IMR-90 (cell line): ENCODE measurements around the gene LYZ. TPM values are rescaled to one million over a fixed set of nuclear protein-coding genes. Genes with fewer than 3 reads are reported as not detected.

Experiments used
- ATAC-seq: fragments of 200-7000 bp; cut with Tn5 transposase; 2 replicates; pipeline ENCODE4 v1.9.1; 2020; ENCODE audit warnings: low read depth, mild to moderate bottlenecking, moderate library complexity
- BruUV-seq: library from RNA; stranded (reverse); fragments of 400-500 nt; replicated peaks from 2 replicates; lab custom pipeline; 2021; lab: Mats Ljungman, UMichigan
- CTCF ChIA-PET: fragments of 300-600 bp; formaldehyde crosslinking; extraction: SDS; loops from one replicate; lab custom pipeline; 2021; ENCODE audit warnings: antibody characterized with exemption; lab: Yijun Ruan, JAX
- POLR2A ChIA-PET: fragments of 300-600 bp; sonication (Branson Sonifier 250); formaldehyde crosslinking; loops from one replicate; lab custom pipeline; 2022; ENCODE audit warnings: antibody characterized with exemption; ENCODE audit not compliant: unreplicated experiment; lab: Charles Lee
- DNase-seq: peaks from one replicate; pipeline ENCODE4 v3.0.0; 2013
- H2AFZ ChIP-seq: replicated peaks from 2 replicates; pipeline ENCODE3; 2013; ENCODE audit warnings: low read length, mild to moderate bottlenecking; ENCODE audit not compliant: poor library complexity
- H2AK5ac ChIP-seq: 2 replicates; pipeline ENCODE4 v1.6.1; 2013; ENCODE audit warnings: low read depth, low read length, inconsistent platforms
- H2AK9ac ChIP-seq: replicated peaks from 2 replicates; pipeline ENCODE3; 2013; ENCODE audit warnings: mild to moderate bottlenecking, low read depth, low read length, moderate library complexity; ENCODE audit not compliant: poor library complexity
- H2BK120ac ChIP-seq: 2 replicates; pipeline ENCODE4 v1.6.1; 2013; ENCODE audit warnings: low read depth, low read length, inconsistent platforms
- H2BK15ac ChIP-seq: 3 replicates; pipeline ENCODE4 v1.6.1; 2013; ENCODE audit warnings: low read depth, low read length, inconsistent platforms
- H2BK20ac ChIP-seq: 2 replicates; pipeline ENCODE4 v1.6.1; 2013; ENCODE audit warnings: low read depth, mild to moderate bottlenecking, inconsistent platforms, low read length, moderate library complexity
- H2BK5ac ChIP-seq: 2 replicates; pipeline ENCODE4 v1.6.1; 2013; ENCODE audit warnings: mild to moderate bottlenecking, low read depth, low read length, inconsistent platforms; ENCODE audit not compliant: poor library complexity, severe bottlenecking
- H3K14ac ChIP-seq: replicated peaks from 2 replicates; pipeline ENCODE4 v1.6.1; 2013; ENCODE audit warnings: low read depth, low read length, inconsistent platforms
- H3K18ac ChIP-seq: 2 replicates; pipeline ENCODE4 v1.6.1; 2013; ENCODE audit warnings: low read depth, low read length, control low read depth
- H3K23ac ChIP-seq: 2 replicates; pipeline ENCODE4 v1.6.1; 2013; ENCODE audit warnings: low read depth, low read length, inconsistent platforms
- H3K27ac ChIP-seq: 2 replicates; pipeline ENCODE4 v1.5.1; 2013; ENCODE audit warnings: mild to moderate bottlenecking, control low read depth, low read length; ENCODE audit not compliant: insufficient read depth
- H3K27me3 ChIP-seq: 2 replicates; pipeline ENCODE4 v1.6.1; 2013; ENCODE audit warnings: low read length; ENCODE audit not compliant: control insufficient read depth, insufficient read depth
- H3K36me3 ChIP-seq: 2 replicates; pipeline ENCODE4 v1.6.1; 2013; ENCODE audit warnings: low read length, mixed read lengths; ENCODE audit not compliant: control insufficient read depth, insufficient read depth
- H3K4ac ChIP-seq: 2 replicates; pipeline ENCODE4 v1.6.1; 2013; ENCODE audit warnings: low read depth, low read length, inconsistent platforms
- H3K4me1 ChIP-seq: 2 replicates; pipeline ENCODE4 v1.6.1; 2013; ENCODE audit warnings: low read length, mixed read lengths; ENCODE audit not compliant: control insufficient read depth, insufficient read depth
- H3K4me2 ChIP-seq: 2 replicates; pipeline ENCODE4 v1.6.1; 2013; ENCODE audit warnings: low read depth, mild to moderate bottlenecking, control low read depth, low read length, moderate library complexity
- H3K4me3 ChIP-seq: 2 replicates; pipeline ENCODE4 v1.5.1; 2013; ENCODE audit warnings: low read depth, mild to moderate bottlenecking, control low read depth, low read length, moderate library complexity; ENCODE audit not compliant: insufficient read depth
- H3K56ac ChIP-seq: 2 replicates; pipeline ENCODE4 v1.6.1; 2013; ENCODE audit warnings: low read length, inconsistent platforms; ENCODE audit not compliant: insufficient read depth; ENCODE audit errors: extremely low read depth
- H3K79me1 ChIP-seq, 2 experiments: 2 replicates each; pipeline ENCODE4 v1.6.1; 2013; ENCODE audit warnings: low read length in 2 of 2, inconsistent platforms in 1 of 2, low read depth in 1 of 2
- H3K9ac ChIP-seq: 2 replicates; pipeline ENCODE4 v1.6.1; 2013; ENCODE audit warnings: low read depth, low read length, control low read depth
- H3K9me1 ChIP-seq: 2 replicates; pipeline ENCODE4 v1.6.1; 2013; ENCODE audit warnings: low read length, inconsistent platforms; ENCODE audit not compliant: insufficient read depth
- H3K9me3 ChIP-seq: 2 replicates; pipeline ENCODE4 v1.6.1; 2013; ENCODE audit warnings: low read length; ENCODE audit not compliant: control insufficient read depth, insufficient read depth
- H4K20me1 ChIP-seq: 2 replicates; pipeline ENCODE4 v1.6.1; 2013; ENCODE audit warnings: low read length, inconsistent platforms; ENCODE audit not compliant: insufficient read depth
- H4K5ac ChIP-seq: 2 replicates; pipeline ENCODE4 v1.6.1; 2013; ENCODE audit warnings: mild to moderate bottlenecking, low read depth, low read length, control low read depth
- H4K8ac ChIP-seq, 2 experiments: 2 replicates each; pipeline ENCODE4 v1.6.1; 2013; ENCODE audit warnings: low read depth in 2 of 2, low read length in 2 of 2, control low read depth in 1 of 2, inconsistent platforms in 1 of 2
- H4K91ac ChIP-seq: 2 replicates; pipeline ENCODE4 v1.6.1; 2013; ENCODE audit warnings: low read depth, low read length, inconsistent platforms; ENCODE audit not compliant: insufficient read depth
- BHLHE40 ChIP-seq: fragments of 150-350 bp; IDR thresholded peaks from 2 replicates; pipeline ENCODE4 v1.6.1; 2016; ENCODE audit warnings: mild to moderate bottlenecking, low read depth, low read length
- CEBPB ChIP-seq: IDR thresholded peaks from 2 replicates; pipeline ENCODE4 v1.6.1; 2012; ENCODE audit warnings: low read depth, low read length, improper control_type of control experiment
- CHD1 ChIP-seq: IDR thresholded peaks from 2 replicates; pipeline ENCODE4 v1.6.1; 2012; ENCODE audit warnings: low read depth, low read length, improper control_type of control experiment
- FOS ChIP-seq: fragments of 150-350 bp; IDR thresholded peaks from 2 replicates; pipeline ENCODE4 v1.6.1; 2016; ENCODE audit warnings: low read depth, low read length
- MAZ ChIP-seq: IDR thresholded peaks from 2 replicates; pipeline ENCODE4 v1.6.1; 2012; ENCODE audit warnings: low read depth, mild to moderate bottlenecking, low read length, improper control_type of control experiment, moderate library complexity, borderline replicate concordance
- MXI1 ChIP-seq: IDR thresholded peaks from 2 replicates; pipeline ENCODE4 v1.6.1; 2012; ENCODE audit warnings: low read depth, mild to moderate bottlenecking, low read length, moderate library complexity, borderline replicate concordance
- NFE2L2 ChIP-seq: fragments of 150-350 bp; IDR thresholded peaks from 2 replicates; pipeline ENCODE4 v1.6.1; 2016; ENCODE audit warnings: low read depth, mild to moderate bottlenecking, low read length
- POLR2A ChIP-seq: IDR thresholded peaks from 2 replicates; pipeline ENCODE4 v1.6.1; 2012; ENCODE audit warnings: mild to moderate bottlenecking, low read depth, low read length
- RAD21 ChIP-seq: IDR thresholded peaks from 2 replicates; pipeline ENCODE4 v1.6.1; 2012; ENCODE audit warnings: low read length, improper control_type of control experiment
- RFX5 ChIP-seq: IDR thresholded peaks from 2 replicates; pipeline ENCODE4 v1.8.0; 2012; ENCODE audit warnings: low read depth, mild to moderate bottlenecking, low read length, moderate library complexity
- SMC3 ChIP-seq: fragments of 150-350 bp; IDR thresholded peaks from 2 replicates; pipeline ENCODE4 v1.6.1; 2016; ENCODE audit warnings: low read depth, mild to moderate bottlenecking, antibody characterized with exemption, low read length, moderate library complexity
- USF2 ChIP-seq: fragments of 150-350 bp; IDR thresholded peaks from 2 replicates; pipeline ENCODE4 v1.6.1; 2017; ENCODE audit warnings: mild to moderate bottlenecking, antibody characterized with exemption, low read length, low read depth
- WGBS, 2 experiments: methylation state at CpG; one replicate each; pipeline versions ENCODE4 v1.1.5 to v1.1.7; 2013; ENCODE audit warnings: missing lambda C conversion rate in 2 of 2; ENCODE audit not compliant: insufficient read length in 1 of 2; ENCODE audit errors: extremely low coverage in 2 of 2; 5-methylcytosine and 5-hydroxymethylcytosine counted together
- dilution Hi-C: fragments of 300-500 bp; cut with HindIII; formaldehyde crosslinking; loops from one replicate; pipeline ENCODE4 v1.14.3; 2018; ENCODE audit warnings: low sequenced_read_pairs; ENCODE audit not compliant: unreplicated experiment
- in situ Hi-C: fragments of 300-500 bp; cut with MboI; formaldehyde crosslinking; loops from 3 replicates; pipeline ENCODE4 v1.14.3; 2019; ENCODE audit warnings: low sequenced_read_pairs, inconsistent platforms, mixed read lengths
- intact Hi-C: fragments of 100-400 bp; cut with micrococcal nuclease; formaldehyde crosslinking; loops from 2 replicates; pipeline ENCODE4 v1.10.0; 2022
- polyA plus RNA-seq, 3 experiments: library from polyadenylated mRNA; depleted of rRNA; stranded (reverse); fragments of >200 nt; gene quantifications; 2 replicates each; pipeline ENCODE4 v1.2.3, GENCODE V29; 2012; ENCODE audit warnings: low replicate concordance in 1 of 3
- total RNA-seq: library from RNA; depleted of rRNA; stranded (reverse); fragments of >200 nt; gene quantifications from 2 replicates; pipeline ENCODE4 v1.2.3, GENCODE V29; 2012
- TF ChIP-seq, protein P1 (sequence below): fragments of 150-350 bp; IDR thresholded peaks from 2 replicates; pipeline ENCODE4 v1.6.1; 2016; ENCODE audit warnings: low read depth, mild to moderate bottlenecking, low read length, moderate library complexity, borderline replicate concordance

The LYZ gene
- total and polyA plus RNA-seq, 2 of the 4 experiments (the other 2 are of a cell fraction) = not detected

DNA sequence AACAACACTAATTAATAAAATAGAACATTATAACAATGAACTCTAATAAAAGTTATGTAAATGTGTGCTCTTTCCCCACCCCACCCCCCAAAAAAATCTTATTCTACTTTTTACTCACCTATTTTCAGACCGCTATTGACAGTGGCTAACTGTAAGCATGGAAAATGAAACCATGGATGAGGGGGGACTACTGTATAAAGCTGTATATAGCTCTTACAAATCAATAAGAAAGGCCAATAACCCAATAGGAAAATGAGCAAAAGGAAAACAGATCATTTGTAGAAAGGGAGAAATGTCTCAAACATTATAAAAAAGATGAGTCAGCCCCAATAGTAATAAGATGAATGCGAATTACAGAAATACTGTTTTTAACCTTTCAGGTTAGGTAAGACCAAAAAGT is 38.7 kb downstream of the LYZ start:
- no peak overlapping the region for H3K56ac ChIP-seq
- POLR2A ChIA-PET = no interaction called here
- H3K27ac ChIP-seq = no peak overlapping the region
- no peak overlapping the region for H3K4me3 ChIP-seq
- BruUV-seq = no TSS peak
- H3K9ac ChIP-seq = no peak overlapping the region
- no peak overlapping the region for H2AK9ac ChIP-seq
- CTCF ChIA-PET = interaction anchor here (0.7 kb wide), 1 partner anchor 243 kb away, joined by 3 read pairs; no protein-coding TSS in a partner anchor
- no peaks in the 10 kb centered on the region for H3K27me3 ChIP-seq
- H3K4me1 ChIP-seq = no peaks in the 10 kb centered on the region; the same call in 1 of the 2 replicates
- H4K5ac ChIP-seq = no peak overlapping the region
- peaks cover 4 to 5% of the 10 kb centered on the region in 2 experiments; a peak in 1 of 4 replicates for H3K79me1 ChIP-seq
- H3K14ac ChIP-seq = no peak overlapping the region
- no peak overlapping the region for H2BK20ac ChIP-seq
- in situ Hi-C loops = loop anchor here (5.0 kb wide), 1 partner anchor 185 kb away; no protein-coding TSS in a partner anchor
- no peaks in the 10 kb centered on the region for H3K9me3 ChIP-seq
- no peak overlapping the region for H2AFZ ChIP-seq
- H3K18ac ChIP-seq = no peak overlapping the region
- ATAC-seq = no peak
- no peaks in the 10 kb centered on the region for H4K20me1 ChIP-seq
- TF ChIP-seq CEBPB = no peak
- TF ChIP-seq POLR2A = no peak
- no peak for TF ChIP-seq USF2
- no peak for TF ChIP-seq FOS
- no peak for TF ChIP-seq BHLHE40
- TF ChIP-seq SMC3 = no peak
- TF ChIP-seq CHD1 = no peak
- TF ChIP-seq NFE2L2 = no peak
- no peak for TF ChIP-seq MXI1
- no peak for TF ChIP-seq RFX5
- TF ChIP-seq, protein P1, sequence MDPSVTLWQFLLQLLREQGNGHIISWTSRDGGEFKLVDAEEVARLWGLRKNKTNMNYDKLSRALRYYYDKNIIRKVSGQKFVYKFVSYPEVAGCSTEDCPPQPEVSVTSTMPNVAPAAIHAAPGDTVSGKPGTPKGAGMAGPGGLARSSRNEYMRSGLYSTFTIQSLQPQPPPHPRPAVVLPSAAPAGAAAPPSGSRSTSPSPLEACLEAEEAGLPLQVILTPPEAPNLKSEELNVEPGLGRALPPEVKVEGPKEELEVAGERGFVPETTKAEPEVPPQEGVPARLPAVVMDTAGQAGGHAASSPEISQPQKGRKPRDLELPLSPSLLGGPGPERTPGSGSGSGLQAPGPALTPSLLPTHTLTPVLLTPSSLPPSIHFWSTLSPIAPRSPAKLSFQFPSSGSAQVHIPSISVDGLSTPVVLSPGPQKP = no peak
- TF ChIP-seq RAD21 = no peak
- TF ChIP-seq MAZ = no peak
- H3K23ac ChIP-seq = no peak overlapping the region
- DNase-seq = no peak
- no peak overlapping the region for H2BK15ac ChIP-seq
- no peak overlapping the region for H2AK5ac ChIP-seq
- dilution Hi-C loops = no loop called here
- WGBS, 2 experiments = no CpG with 5 or more reads among the region's 2 CpGs
- no peak overlapping the region for H4K91ac ChIP-seq
- no peak overlapping the region for H4K8ac ChIP-seq
- intact Hi-C loops = loop anchor here (5.0 kb wide), 1 partner anchor 200 kb away; the partner anchor contains the start of gene CCT2
- no peak overlapping the region for H2BK5ac ChIP-seq
- H2BK120ac ChIP-seq = no peak overlapping the region
- 0 out of 2 replicates have a peak, but pooled peaks cover 3% of the 10 kb centered on the region for H3K9me1 ChIP-seq
- no peak overlapping the region for H3K4ac ChIP-seq
- no peaks in the 10 kb centered on the region for H3K36me3 ChIP-seq
- H3K4me2 ChIP-seq = no peak overlapping the region
